Upper lobe of left lung (tissue), 4 donors: ENCODE measurements around the gene WDR12.
"Not testable (repeated sequence)": the region's sequence is repeated elsewhere in the genome, so short reads cannot be mapped to it uniquely, and the experiment has no call there.

ENCODE experiments used
- CTCF ChIP-seq, 6 experiments: fragments of 450-650 bp in 4 of 6; fragments of 200-600 bp in 2 of 6; sonication (generic) in 2 of 6; IDR thresholded peaks; one replicate each; pipeline ENCODE4 v1.5.1; 2016 to 2019; ENCODE audit warnings: antibody characterized with exemption in 6 of 6
- EP300 ChIP-seq, 4 donors: sonication (generic); formaldehyde crosslinking; IDR thresholded peaks; one replicate each; pipeline ENCODE4 v1.5.1; 2017; ENCODE audit warnings: antibody characterized with exemption in 4 of 4, control low read depth in 2 of 4
- POLR2A ChIP-seq, 4 donors: fragments of 450-650 bp; IDR thresholded peaks; one replicate each; pipeline ENCODE4 v1.5.1; 2016 to 2017; ENCODE audit warnings: antibody characterized with exemption in 4 of 4, mild to moderate bottlenecking in 2 of 4

GRCh38 chr2:202910250-202910649, 1.2 kb downstream of the WDR12 start:
- not testable (repeated sequence) for TF ChIP-seq CTCF, POLR2A, EP300 (IDR thresholded peaks at IDR 0.05)
